Right ventricle myocardium superior (tissue), 1 donor: ENCODE data around the gene CYBB. TPM values are rescaled to one million over a fixed set of nuclear protein-coding genes. Genes with fewer than 3 reads are reported as not detected.
A peak's percentile ranks its signal among the peaks of the same experiment; 100 is the strongest.

Experiments
- ATAC-seq: fragments of 200-7000 bp; cut with Tn5 transposase; one replicate; pipeline ENCODE4 v1.9.1; 2020; ENCODE audit warnings: mild to moderate bottlenecking; ENCODE audit not compliant: poor library complexity
- DNase-seq: peaks from one replicate; pipeline ENCODE4 v3.0.0-alpha.2; 2020
- intact Hi-C: fragments of 100-400 bp; cut with DNase I; formaldehyde crosslinking; loops from one replicate; pipeline ENCODE4 v1.11.2; 2022
- total RNA-seq: library from RNA; stranded (reverse); fragmentation: NEBNext Ultra II Directional; extraction: Animal tissue kit (Norgen Biotek cat#: 25700); gene quantifications from one replicate; pipeline ENCODE4 v1.2.1, GENCODE V29; 2021
- donor health status: DM: no; HTN: yes; CAD: no; lungs with severe emphysema.

The CYBB gene
- total RNA-seq, 1 donor from 2014 or later, result 28.8 TPM

- ATAC-seq, result no peak
- DNase-seq, result no peak
- intact Hi-C loops, result loop anchor here (5.0 to 10.0 kb wide), 2 partner anchors 80 to 317 kb away; no protein-coding TSS in a partner anchor
Observed at GRCh38 chrX:37824491-37825214, 44.8 kb downstream of the CYBB start.

- ATAC-seq (peak; percentile 49), DNase-seq (no peak)
- intact Hi-C loops, result loop anchor here (10.0 kb wide), 1 partner anchor 81 kb away; no protein-coding TSS in a partner anchor
Observed at GRCh38 chrX:37825215-37825842, 45.5 kb downstream of the CYBB start.

GRCh38 chrX:37829721-37830120 lies 49.9 kb downstream of the CYBB start:
- ATAC-seq (no peak), DNase-seq (no peak)
- intact Hi-C loops, result loop anchor here (10.0 kb wide), 1 partner anchor 85 kb away; no protein-coding TSS in a partner anchor

GRCh38 chrX:37830371-37830770 lies 50.5 kb downstream of the CYBB start:
- no peak for ATAC-seq
- intact Hi-C loops, result no loop called here
- no peak for DNase-seq

- no peak for ATAC-seq
- intact Hi-C loops, result no loop called here
- no peak for DNase-seq
Observed at GRCh38 chrX:37834937-37835336, 55.1 kb downstream of the CYBB start.

GRCh38 chrX:37840931-37841330 lies 61.1 kb downstream of the CYBB start:
- intact Hi-C loops, result no loop called here
- no peak for DNase-seq
- ATAC-seq, result no peak

GRCh38 chrX:37844622-37845021 lies 64.8 kb downstream of the CYBB start:
- intact Hi-C loops, result no loop called here
- ATAC-seq (no peak), DNase-seq (no peak)

- intact Hi-C loops, result no loop called here
- ATAC-seq (no peak), DNase-seq (no peak)
Observed at GRCh38 chrX:37846141-37846540, 66.3 kb downstream of the CYBB start.

- intact Hi-C loops, result no loop called here
- DNase-seq (no peak), ATAC-seq (no peak)
Observed at GRCh38 chrX:37846558-37846933, 66.7 kb downstream of the CYBB start.

GRCh38 chrX:37846934-37847732 lies 67.3 kb downstream of the CYBB start, which contains the start of gene DYNLT3:
TSS of gene DYNLT3 (minus strand) at chrX:37847571. CDS start at chrX:37847510, 61 bp downstream.
- peak; percentile 89 for DNase-seq
- intact Hi-C loops, result no loop called here
- peak; percentile 100 for ATAC-seq

GRCh38 chrX:37847733-37848197 lies 67.9 kb downstream of the CYBB start:
- intact Hi-C loops, result no loop called here
- DNase-seq (no peak), ATAC-seq (no peak)

- DNase-seq, result no peak
- intact Hi-C loops, result no loop called here
- no peak for ATAC-seq
Observed at GRCh38 chrX:37854148-37854547, 74.3 kb downstream of the CYBB start.

GRCh38 chrX:37854748-37855147 lies 74.9 kb downstream of the CYBB start:
- DNase-seq (no peak), ATAC-seq (no peak)
- intact Hi-C loops, result no loop called here

GRCh38 chrX:37860721-37861120 lies 80.9 kb downstream of the CYBB start:
- DNase-seq, result no peak
- intact Hi-C loops, result no loop called here
- no peak for ATAC-seq

- DNase-seq, result no peak
- intact Hi-C loops, result no loop called here
- no peak for ATAC-seq
Observed at GRCh38 chrX:37862851-37863250, 83.0 kb downstream of the CYBB start.

Other genes starting within 250 kb of the CYBB start
- gene LANCL3, start 208.4 kb upstream of the CYBB start, total RNA-seq, result 0.05 TPM
- 9.0 TPM for gene XK, start 94.3 kb upstream of the CYBB start, total RNA-seq
- gene DYNLT3, start 67.5 kb downstream of the CYBB start, total RNA-seq, result 13.6 TPM
- gene SYTL5, start 226.5 kb downstream of the CYBB start, total RNA-seq, result not detected